GM23338 (cell line): ENCODE data around the gene SYPL2. TPM values are rescaled to one million over a fixed set of nuclear protein-coding genes. Genes with fewer than 3 reads are reported as not detected.

Source experiments
- ATAC-seq: fragments of 200-7000 bp; cut with Tn5 transposase; 3 replicates; pipeline ENCODE4 v1.9.1; 2020
- DNase-seq: peaks from one replicate; pipeline ENCODE4 v3.0.0-alpha.2; 2015; ENCODE audit warnings: low spot score
- H2AFZ ChIP-seq: fragments of 200-600 bp; sonication (generic); 2 replicates; pipeline ENCODE4 v1.8.0; 2016; ENCODE audit warnings: antibody characterized with exemption, mild to moderate bottlenecking, moderate library complexity
- H3F3A ChIP-seq: fragments of 200-600 bp; sonication (generic); replicated peaks from 2 replicates; pipeline ENCODE4 v1.8.0; 2017; ENCODE audit warnings: antibody characterized with exemption, mixed run types, low read depth
- H3K27ac ChIP-seq: fragments of 200-600 bp; sonication (generic); 2 replicates; pipeline ENCODE4 v1.6.1; 2016; ENCODE audit warnings: low read depth
- H3K27me3 ChIP-seq: fragments of 200-600 bp; sonication (generic); 2 replicates; pipeline ENCODE4 v1.8.0; 2016; ENCODE audit warnings: mild to moderate bottlenecking, mixed run types, moderate library complexity; ENCODE audit not compliant: insufficient read depth
- H3K36me3 ChIP-seq: fragments of 200-600 bp; sonication (generic); 2 replicates; pipeline ENCODE4 v1.8.0; 2016; ENCODE audit warnings: mild to moderate bottlenecking; ENCODE audit not compliant: insufficient read depth
- H3K4me1 ChIP-seq: fragments of 200-600 bp; sonication (generic); 2 replicates; pipeline ENCODE4 v1.8.0; 2016; ENCODE audit warnings: mild to moderate bottlenecking, moderate library complexity; ENCODE audit not compliant: insufficient read depth
- H3K4me2 ChIP-seq: fragments of 200-600 bp; sonication (generic); 2 replicates; pipeline ENCODE4 v1.7.1; 2017; ENCODE audit warnings: mixed run types
- H3K4me3 ChIP-seq: fragments of 200-600 bp; sonication (generic); 2 replicates; pipeline ENCODE4 v1.6.1; 2016; ENCODE audit warnings: mixed run types
- H3K79me2 ChIP-seq: fragments of 200-600 bp; sonication (generic); replicated peaks from 2 replicates; pipeline ENCODE4 v1.8.0; 2017; ENCODE audit warnings: mild to moderate bottlenecking; ENCODE audit not compliant: insufficient read depth
- H3K9me2 ChIP-seq: fragments of 200-600 bp; sonication (generic); 2 replicates; pipeline ENCODE4 v1.8.0; 2017; ENCODE audit not compliant: insufficient read depth
- H4K20me1 ChIP-seq: fragments of 200-600 bp; sonication (generic); replicated peaks from 2 replicates; pipeline ENCODE4 v1.8.0; 2017; ENCODE audit warnings: mild to moderate bottlenecking; ENCODE audit not compliant: insufficient read depth
- H3K27ac Mint-ChIP-seq: 2 replicates; pipeline ENCODE4 v1.8.0; 2020; ENCODE audit warnings: inconsistent platforms, mild to moderate bottlenecking, moderate library complexity, mixed read lengths
- H3K27me3 Mint-ChIP-seq: 3 replicates; pipeline ENCODE4 v1.8.0; 2022; ENCODE audit warnings: low read depth, mild to moderate bottlenecking, moderate library complexity, mixed read lengths, inconsistent platforms; ENCODE audit not compliant: insufficient read depth, poor library complexity
- H3K36me3 Mint-ChIP-seq: 3 replicates; pipeline ENCODE4 v1.8.0; 2021; ENCODE audit warnings: low read depth, mild to moderate bottlenecking, inconsistent platforms, moderate library complexity, mixed read lengths
- H3K4me1 Mint-ChIP-seq: 3 replicates; pipeline ENCODE4 v1.8.0; 2020; ENCODE audit warnings: mild to moderate bottlenecking, inconsistent platforms, mixed read lengths
- H3K4me3 Mint-ChIP-seq: 3 replicates; pipeline ENCODE4 v1.8.0; 2021; ENCODE audit warnings: moderate library complexity, mild to moderate bottlenecking, inconsistent platforms, mixed read lengths
- H3K9me3 Mint-ChIP-seq: 3 replicates; pipeline ENCODE4 v1.8.0; 2020; ENCODE audit warnings: moderate library complexity, mild to moderate bottlenecking, inconsistent platforms, mixed read lengths
- EZH2 ChIP-seq: fragments of 200-600 bp; sonication (generic); IDR thresholded peaks from one replicate; pipeline ENCODE4 v1.8.0; 2017; ENCODE audit warnings: antibody characterized with exemption, mild to moderate bottlenecking, low read depth; ENCODE audit not compliant: unreplicated experiment
- NANOG ChIP-seq: IDR thresholded peaks from 2 replicates; pipeline ENCODE4 v1.6.1; 2016; ENCODE audit warnings: antibody characterized with exemption, borderline replicate concordance
- POLR2AphosphoS5 ChIP-seq: IDR thresholded peaks from 2 replicates; pipeline ENCODE4 v1.6.1; 2016; ENCODE audit warnings: antibody characterized with exemption, low read depth
- polyA plus RNA-seq: library from polyadenylated mRNA; unstranded; fragments of >200 nt; fragmentation: Nextera tagmentation; extraction: Ambion mirVana; gene quantifications from 2 replicates; pipeline ENCODE4 v1.2.1, GENCODE V29; 2016
- total RNA-seq: library from RNA; depleted of rRNA; stranded (reverse); fragments of >200 nt; shearing (Covaris generic); gene quantifications from 2 replicates; pipeline ENCODE4 v1.2.3, GENCODE V29; 2014
- TF ChIP-seq, protein P1 (sequence below): IDR thresholded peaks from one replicate; pipeline ENCODE4 v1.6.1; 2018; ENCODE audit warnings: antibody characterized with exemption; ENCODE audit not compliant: unreplicated experiment
- TF ChIP-seq, protein P2 (sequence below): fragments of 250-450 bp; sonication (Bioruptor Pico); IDR thresholded peaks from 2 replicates; pipeline ENCODE4 v1.5.0; 2020; ENCODE audit warnings: mild to moderate bottlenecking, moderate library complexity
- TF ChIP-seq, protein P3 (sequence below): IDR thresholded peaks from 2 replicates; pipeline ENCODE4 v1.6.1; 2016; ENCODE audit warnings: antibody characterized with exemption
- TF ChIP-seq, protein P4 (sequence below), 2 experiments: fragments of 200-600 bp in 1 of 2; sonication (generic) in 1 of 2; conservative IDR thresholded peaks; 2 replicates each; pipeline versions ENCODE4 v1.5.1 to v1.6.1; 2016 to 2017; ENCODE audit warnings: antibody characterized with exemption in 2 of 2, low read depth in 2 of 2, mild to moderate bottlenecking in 2 of 2, moderate library complexity in 1 of 2

Gene SYPL2
- total and polyA plus RNA-seq, 2 experiments from 2014 or later: 0.40 to 0.49 TPM

DNA sequence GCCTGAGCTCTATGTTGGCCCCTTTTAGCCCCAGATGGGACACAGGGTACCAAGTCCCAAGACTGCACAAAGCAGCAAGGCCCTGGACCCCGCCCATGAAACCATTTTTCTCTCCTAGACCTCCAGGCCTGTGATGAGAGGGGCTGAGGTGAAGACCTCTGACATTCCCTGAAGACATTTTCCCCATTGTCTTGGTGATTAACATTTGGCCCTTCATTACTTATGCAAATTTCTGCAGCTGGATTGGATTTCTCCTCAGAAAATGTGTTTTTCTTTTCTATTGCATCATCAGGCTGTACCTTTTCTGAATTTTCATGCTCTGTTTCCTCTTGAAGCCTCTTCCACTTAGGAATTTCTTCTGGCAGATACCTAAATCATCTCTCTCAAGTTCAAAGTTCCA, 31.9 kb upstream of the SYPL2 start:
- H3K36me3 Mint-ChIP-seq: peaks cover 5% of the 10 kb centered on the region; the same call in 2 of the 3 replicates
- no peak overlapping the region for H3K27ac ChIP-seq
- no peaks in the 10 kb centered on the region for H3F3A ChIP-seq
- H2AFZ ChIP-seq: no peak overlapping the region
- ATAC-seq: no peak
- no peaks in the 10 kb centered on the region for H3K4me1 Mint-ChIP-seq
- peaks cover 9% of the 10 kb centered on the region; the same call in 1 of the 2 replicates for H3K9me2 ChIP-seq
- no peaks in the 10 kb centered on the region for H3K36me3 ChIP-seq
- no peaks in the 10 kb centered on the region for H3K4me1 ChIP-seq
- H3K27me3 Mint-ChIP-seq: peaks cover 2% of the 10 kb centered on the region
- no peaks in the 10 kb centered on the region for H3K27me3 ChIP-seq
- TF ChIP-seq, protein P1, sequence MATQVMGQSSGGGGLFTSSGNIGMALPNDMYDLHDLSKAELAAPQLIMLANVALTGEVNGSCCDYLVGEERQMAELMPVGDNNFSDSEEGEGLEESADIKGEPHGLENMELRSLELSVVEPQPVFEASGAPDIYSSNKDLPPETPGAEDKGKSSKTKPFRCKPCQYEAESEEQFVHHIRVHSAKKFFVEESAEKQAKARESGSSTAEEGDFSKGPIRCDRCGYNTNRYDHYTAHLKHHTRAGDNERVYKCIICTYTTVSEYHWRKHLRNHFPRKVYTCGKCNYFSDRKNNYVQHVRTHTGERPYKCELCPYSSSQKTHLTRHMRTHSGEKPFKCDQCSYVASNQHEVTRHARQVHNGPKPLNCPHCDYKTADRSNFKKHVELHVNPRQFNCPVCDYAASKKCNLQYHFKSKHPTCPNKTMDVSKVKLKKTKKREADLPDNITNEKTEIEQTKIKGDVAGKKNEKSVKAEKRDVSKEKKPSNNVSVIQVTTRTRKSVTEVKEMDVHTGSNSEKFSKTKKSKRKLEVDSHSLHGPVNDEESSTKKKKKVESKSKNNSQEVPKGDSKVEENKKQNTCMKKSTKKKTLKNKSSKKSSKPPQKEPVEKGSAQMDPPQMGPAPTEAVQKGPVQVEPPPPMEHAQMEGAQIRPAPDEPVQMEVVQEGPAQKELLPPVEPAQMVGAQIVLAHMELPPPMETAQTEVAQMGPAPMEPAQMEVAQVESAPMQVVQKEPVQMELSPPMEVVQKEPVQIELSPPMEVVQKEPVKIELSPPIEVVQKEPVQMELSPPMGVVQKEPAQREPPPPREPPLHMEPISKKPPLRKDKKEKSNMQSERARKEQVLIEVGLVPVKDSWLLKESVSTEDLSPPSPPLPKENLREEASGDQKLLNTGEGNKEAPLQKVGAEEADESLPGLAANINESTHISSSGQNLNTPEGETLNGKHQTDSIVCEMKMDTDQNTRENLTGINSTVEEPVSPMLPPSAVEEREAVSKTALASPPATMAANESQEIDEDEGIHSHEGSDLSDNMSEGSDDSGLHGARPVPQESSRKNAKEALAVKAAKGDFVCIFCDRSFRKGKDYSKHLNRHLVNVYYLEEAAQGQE: no peak
- TF ChIP-seq, protein P2, sequence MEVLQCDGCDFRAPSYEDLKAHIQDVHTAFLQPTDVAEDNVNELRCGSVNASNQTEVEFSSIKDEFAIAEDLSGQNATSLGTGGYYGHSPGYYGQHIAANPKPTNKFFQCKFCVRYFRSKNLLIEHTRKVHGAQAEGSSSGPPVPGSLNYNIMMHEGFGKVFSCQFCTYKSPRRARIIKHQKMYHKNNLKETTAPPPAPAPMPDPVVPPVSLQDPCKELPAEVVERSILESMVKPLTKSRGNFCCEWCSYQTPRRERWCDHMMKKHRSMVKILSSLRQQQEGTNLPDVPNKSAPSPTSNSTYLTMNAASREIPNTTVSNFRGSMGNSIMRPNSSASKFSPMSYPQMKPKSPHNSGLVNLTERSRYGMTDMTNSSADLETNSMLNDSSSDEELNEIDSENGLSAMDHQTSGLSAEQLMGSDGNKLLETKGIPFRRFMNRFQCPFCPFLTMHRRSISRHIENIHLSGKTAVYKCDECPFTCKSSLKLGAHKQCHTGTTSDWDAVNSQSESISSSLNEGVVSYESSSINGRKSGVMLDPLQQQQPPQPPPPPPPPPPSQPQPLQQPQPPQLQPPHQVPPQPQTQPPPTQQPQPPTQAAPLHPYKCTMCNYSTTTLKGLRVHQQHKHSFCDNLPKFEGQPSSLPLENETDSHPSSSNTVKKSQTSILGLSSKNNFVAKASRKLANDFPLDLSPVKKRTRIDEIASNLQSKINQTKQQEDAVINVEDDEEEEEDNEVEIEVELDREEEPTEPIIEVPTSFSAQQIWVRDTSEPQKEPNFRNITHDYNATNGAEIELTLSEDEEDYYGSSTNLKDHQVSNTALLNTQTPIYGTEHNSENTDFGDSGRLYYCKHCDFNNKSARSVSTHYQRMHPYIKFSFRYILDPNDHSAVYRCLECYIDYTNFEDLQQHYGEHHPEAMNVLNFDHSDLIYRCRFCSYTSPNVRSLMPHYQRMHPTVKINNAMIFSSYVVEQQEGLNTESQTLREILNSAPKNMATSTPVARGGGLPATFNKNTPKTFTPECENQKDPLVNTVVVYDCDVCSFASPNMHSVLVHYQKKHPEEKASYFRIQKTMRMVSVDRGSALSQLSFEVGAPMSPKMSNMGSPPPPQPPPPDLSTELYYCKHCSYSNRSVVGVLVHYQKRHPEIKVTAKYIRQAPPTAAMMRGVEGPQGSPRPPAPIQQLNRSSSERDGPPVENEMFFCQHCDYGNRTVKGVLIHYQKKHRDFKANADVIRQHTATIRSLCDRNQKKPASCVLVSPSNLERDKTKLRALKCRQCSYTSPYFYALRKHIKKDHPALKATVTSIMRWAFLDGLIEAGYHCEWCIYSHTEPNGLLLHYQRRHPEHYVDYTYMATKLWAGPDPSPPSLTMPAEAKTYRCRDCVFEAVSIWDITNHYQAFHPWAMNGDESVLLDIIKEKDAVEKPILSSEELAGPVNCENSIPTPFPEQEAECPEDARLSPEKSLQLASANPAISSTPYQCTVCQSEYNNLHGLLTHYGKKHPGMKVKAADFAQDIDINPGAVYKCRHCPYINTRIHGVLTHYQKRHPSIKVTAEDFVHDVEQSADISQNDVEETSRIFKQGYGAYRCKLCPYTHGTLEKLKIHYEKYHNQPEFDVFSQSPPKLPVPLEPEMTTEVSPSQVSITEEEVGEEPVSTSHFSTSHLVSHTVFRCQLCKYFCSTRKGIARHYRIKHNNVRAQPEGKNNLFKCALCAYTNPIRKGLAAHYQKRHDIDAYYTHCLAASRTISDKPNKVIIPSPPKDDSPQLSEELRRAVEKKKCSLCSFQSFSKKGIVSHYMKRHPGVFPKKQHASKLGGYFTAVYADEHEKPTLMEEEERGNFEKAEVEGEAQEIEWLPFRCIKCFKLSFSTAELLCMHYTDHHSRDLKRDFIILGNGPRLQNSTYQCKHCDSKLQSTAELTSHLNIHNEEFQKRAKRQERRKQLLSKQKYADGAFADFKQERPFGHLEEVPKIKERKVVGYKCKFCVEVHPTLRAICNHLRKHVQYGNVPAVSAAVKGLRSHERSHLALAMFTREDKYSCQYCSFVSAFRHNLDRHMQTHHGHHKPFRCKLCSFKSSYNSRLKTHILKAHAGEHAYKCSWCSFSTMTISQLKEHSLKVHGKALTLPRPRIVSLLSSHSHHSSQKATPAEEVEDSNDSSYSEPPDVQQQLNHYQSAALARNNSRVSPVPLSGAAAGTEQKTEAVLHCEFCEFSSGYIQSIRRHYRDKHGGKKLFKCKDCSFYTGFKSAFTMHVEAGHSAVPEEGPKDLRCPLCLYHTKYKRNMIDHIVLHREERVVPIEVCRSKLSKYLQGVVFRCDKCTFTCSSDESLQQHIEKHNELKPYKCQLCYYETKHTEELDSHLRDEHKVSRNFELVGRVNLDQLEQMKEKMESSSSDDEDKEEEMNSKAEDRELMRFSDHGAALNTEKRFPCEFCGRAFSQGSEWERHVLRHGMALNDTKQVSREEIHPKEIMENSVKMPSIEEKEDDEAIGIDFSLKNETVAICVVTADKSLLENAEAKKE (CRISPR knock-in tag): no peak
- no peak for TF ChIP-seq POLR2AphosphoS5
- TF ChIP-seq, protein P3, sequence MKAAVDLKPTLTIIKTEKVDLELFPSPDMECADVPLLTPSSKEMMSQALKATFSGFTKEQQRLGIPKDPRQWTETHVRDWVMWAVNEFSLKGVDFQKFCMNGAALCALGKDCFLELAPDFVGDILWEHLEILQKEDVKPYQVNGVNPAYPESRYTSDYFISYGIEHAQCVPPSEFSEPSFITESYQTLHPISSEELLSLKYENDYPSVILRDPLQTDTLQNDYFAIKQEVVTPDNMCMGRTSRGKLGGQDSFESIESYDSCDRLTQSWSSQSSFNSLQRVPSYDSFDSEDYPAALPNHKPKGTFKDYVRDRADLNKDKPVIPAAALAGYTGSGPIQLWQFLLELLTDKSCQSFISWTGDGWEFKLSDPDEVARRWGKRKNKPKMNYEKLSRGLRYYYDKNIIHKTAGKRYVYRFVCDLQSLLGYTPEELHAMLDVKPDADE: no peak
- no peak for TF ChIP-seq NANOG
- TF ChIP-seq, protein P4, sequence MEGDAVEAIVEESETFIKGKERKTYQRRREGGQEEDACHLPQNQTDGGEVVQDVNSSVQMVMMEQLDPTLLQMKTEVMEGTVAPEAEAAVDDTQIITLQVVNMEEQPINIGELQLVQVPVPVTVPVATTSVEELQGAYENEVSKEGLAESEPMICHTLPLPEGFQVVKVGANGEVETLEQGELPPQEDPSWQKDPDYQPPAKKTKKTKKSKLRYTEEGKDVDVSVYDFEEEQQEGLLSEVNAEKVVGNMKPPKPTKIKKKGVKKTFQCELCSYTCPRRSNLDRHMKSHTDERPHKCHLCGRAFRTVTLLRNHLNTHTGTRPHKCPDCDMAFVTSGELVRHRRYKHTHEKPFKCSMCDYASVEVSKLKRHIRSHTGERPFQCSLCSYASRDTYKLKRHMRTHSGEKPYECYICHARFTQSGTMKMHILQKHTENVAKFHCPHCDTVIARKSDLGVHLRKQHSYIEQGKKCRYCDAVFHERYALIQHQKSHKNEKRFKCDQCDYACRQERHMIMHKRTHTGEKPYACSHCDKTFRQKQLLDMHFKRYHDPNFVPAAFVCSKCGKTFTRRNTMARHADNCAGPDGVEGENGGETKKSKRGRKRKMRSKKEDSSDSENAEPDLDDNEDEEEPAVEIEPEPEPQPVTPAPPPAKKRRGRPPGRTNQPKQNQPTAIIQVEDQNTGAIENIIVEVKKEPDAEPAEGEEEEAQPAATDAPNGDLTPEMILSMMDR (conservative IDR thresholded peaks at IDR 0.05; ENCODE audit: low read depth in 2 of 2): no peak
- no peak for TF ChIP-seq EZH2
- no peak for DNase-seq
- H3K4me2 ChIP-seq: no peak overlapping the region
- H4K20me1 ChIP-seq: no peaks in the 10 kb centered on the region
- H3K4me3 ChIP-seq: no peak overlapping the region
- no peak overlapping the region; the same call in 2 of the 3 replicates for H3K4me3 Mint-ChIP-seq
- H3K27ac Mint-ChIP-seq: no peak overlapping the region
- H3K9me3 Mint-ChIP-seq: peaks cover 21% of the 10 kb centered on the region
- H3K79me2 ChIP-seq: no peaks in the 10 kb centered on the region
